K562 (cell line): ENCODE measurements around the gene ABHD17C. TPM values are rescaled to one million over a fixed set of nuclear protein-coding genes. Genes with fewer than 3 reads are reported as not detected.

Experiments used
- ATAC-seq: fragments of 200-7000 bp; cut with Tn5 transposase; 3 replicates; pipeline ENCODE4 v1.9.1; 2020; ENCODE audit warnings: moderate library complexity
- BruUV-seq: library from RNA; stranded (reverse); fragments of 400-500 nt; replicated peaks from 2 replicates; lab custom pipeline; 2021; lab: Mats Ljungman, UMichigan
- CTCF ChIA-PET: fragments of 300-600 bp; formaldehyde crosslinking; extraction: SDS; loops from one replicate; lab custom pipeline; 2021; ENCODE audit warnings: low intra/inter-chr PET ratio; lab: Yijun Ruan, JAX
- POLR2A ChIA-PET: fragments of 300-600, 350-650 bp; sonication (Branson Sonifier 250); formaldehyde crosslinking; extraction: SDS; loops from one replicate; lab custom pipeline; 2021; ENCODE audit warnings: antibody characterized with exemption, inconsistent platforms; lab: Yijun Ruan, JAX
- DNase-seq, 4 experiments: peaks; one replicate each; pipeline versions ENCODE4 v3.0.0 to v3.0.0-alpha.2; 2011 to 2018; ENCODE audit warnings: low spot score in 3 of 4, mixed read lengths in 3 of 4; ENCODE audit errors: extremely low read depth in 1 of 4
- FAIRE-seq: peaks from 2 replicates; lab custom pipeline; 2011; peaks lifted over from hg19 to GRCh38; lab: Jason Lieb, UNC
- H2AFZ ChIP-seq: 2 replicates; pipeline ENCODE4 v1.6.0; 2011; ENCODE audit warnings: low read depth, low read length, control low read depth, inconsistent platforms
- H3K27ac ChIP-seq: fragments of 200-600 bp; 3 replicates; pipeline ENCODE4 v1.8.0; 2011; ENCODE audit warnings: low read depth, mild to moderate bottlenecking, control low read depth, inconsistent platforms, low read length, moderate library complexity, mixed read lengths; ENCODE audit errors: extremely low read depth
- H3K27me3 ChIP-seq, 2 experiments: fragments of 300-600 bp in 1 of 2; 2 replicates in 1 of 2; 3 replicates in 1 of 2; pipeline versions ENCODE4 v1.6.0 to v1.8.0; 2011; ENCODE audit warnings: inconsistent platforms in 2 of 2, low read length in 2 of 2, mild to moderate bottlenecking in 1 of 2, mixed read lengths in 1 of 2, moderate library complexity in 1 of 2; ENCODE audit not compliant: control insufficient read depth in 2 of 2, insufficient read depth in 2 of 2
- H3K36me3 ChIP-seq: fragments of 300-600 bp; 3 replicates; pipeline ENCODE4 v1.8.0; 2011; ENCODE audit warnings: mild to moderate bottlenecking, low read length, inconsistent platforms; ENCODE audit not compliant: control insufficient read depth, insufficient read depth
- H3K4me1 ChIP-seq, 2 experiments: fragments of 200-600 bp in 1 of 2; replicated peaks in 1 of 2; 2 replicates in 1 of 2; 3 replicates in 1 of 2; pipeline versions ENCODE4 v1.5.1 to v1.8.0; 2011; ENCODE audit warnings: inconsistent platforms in 2 of 2, low read length in 2 of 2, mild to moderate bottlenecking in 1 of 2, mixed read lengths in 1 of 2, moderate library complexity in 1 of 2; ENCODE audit not compliant: control insufficient read depth in 2 of 2, insufficient read depth in 2 of 2
- H3K4me2 ChIP-seq: 2 replicates; pipeline ENCODE4 v1.6.1; 2011; ENCODE audit warnings: low read length, control low read depth, inconsistent platforms, mixed read lengths; ENCODE audit not compliant: insufficient read depth
- H3K4me3 ChIP-seq: fragments of 200-600 bp; sonication (generic), shearing (Covaris generic); 2 replicates; pipeline ENCODE4 v1.5.1; 2016; ENCODE audit warnings: control low read depth, inconsistent platforms
- H3K79me2 ChIP-seq: fragments of 200-600 bp; 3 replicates; pipeline ENCODE4 v1.8.0; 2011; ENCODE audit warnings: low read length, inconsistent platforms; ENCODE audit not compliant: control insufficient read depth, insufficient read depth
- H3K9ac ChIP-seq, 2 experiments: 2 replicates each; pipeline versions ENCODE4 v1.6.0 to v1.6.1; 2011; ENCODE audit warnings: low read depth in 2 of 2, low read length in 2 of 2, control low read depth in 1 of 2, inconsistent platforms in 1 of 2, mild to moderate bottlenecking in 1 of 2, mixed read lengths in 1 of 2; ENCODE audit not compliant: insufficient read depth in 1 of 2
- H3K9me1 ChIP-seq: one replicate; pipeline ENCODE4 v1.6.0; 2011; ENCODE audit warnings: inconsistent platforms, mild to moderate bottlenecking, low read length, moderate library complexity; ENCODE audit not compliant: control insufficient read depth, insufficient read depth
- H3K9me3 ChIP-seq: replicated peaks from 2 replicates; pipeline ENCODE4 v1.5.1; 2011; ENCODE audit warnings: low read depth, low read length, inconsistent platforms; ENCODE audit not compliant: control insufficient read depth, insufficient read depth
- H4K20me1 ChIP-seq: replicated peaks from 2 replicates; pipeline ENCODE4 v1.6.1; 2011; ENCODE audit warnings: low read length, inconsistent platforms, mixed read lengths; ENCODE audit not compliant: control insufficient read depth, insufficient read depth
- CBX2 ChIP-seq: fragments of 200-600 bp; sonication (generic); IDR thresholded peaks from one replicate; pipeline ENCODE4 v1.6.1; 2012; ENCODE audit warnings: mild to moderate bottlenecking, low read length, inconsistent platforms; ENCODE audit not compliant: insufficient read depth, poor library complexity, severe bottlenecking
- CBX8 ChIP-seq: fragments of 200-600 bp; sonication (generic); IDR thresholded peaks from 2 replicates; pipeline ENCODE4 v1.6.1; 2012; ENCODE audit warnings: borderline replicate concordance, mixed run types, low read depth, mild to moderate bottlenecking, moderate library complexity, mixed read lengths, low read length, control low read depth, inconsistent platforms; ENCODE audit not compliant: poor library complexity, severe bottlenecking; ENCODE audit errors: extremely low read depth
- DACH1 ChIP-seq: fragments of 450-650 bp; IDR thresholded peaks from 2 replicates; pipeline ENCODE4 v1.6.1; 2018; ENCODE audit not compliant: partially characterized antibody
- ZEB2 ChIP-seq: fragments of 450-650 bp; IDR thresholded peaks from 2 replicates; pipeline ENCODE4 v1.6.1; 2016
- WGBS: fragments of 100-300 bp; shearing (Covaris generic); methylation state at CpG from one replicate; pipeline ENCODE4 v1.1.6; 2016; ENCODE audit warnings: low coverage, mixed read lengths; ENCODE audit not compliant: insufficient coverage; ENCODE audit errors: missing lambda C conversion rate; 5-methylcytosine and 5-hydroxymethylcytosine counted together
- in situ Hi-C: fragments of 300-500 bp; cut with MboI; formaldehyde crosslinking; loops from 4 replicates; pipeline ENCODE4 v1.15.0; 2018; ENCODE audit warnings: inconsistent platforms, mixed read lengths
- intact Hi-C: fragments of 100-400 bp; cut with micrococcal nuclease; formaldehyde crosslinking; loops from 2 replicates; pipeline ENCODE4 v1.14.2; 2022
- polyA plus RNA-seq, 8 experiments: library from polyadenylated mRNA; depleted of rRNA in 4 of 8; stranded (reverse) in 5 of 8; unstranded in 3 of 8; fragments of >200 nt; fragmentation: Nextera tagmentation in 2 of 8; fragmentation: Illumina TruSeq in 1 of 8; extraction: Ambion mirVana in 2 of 8; extraction: Trizol in 1 of 8; gene quantifications; 2 replicates each; pipeline versions ENCODE4 v1.2.1 to v1.2.3, GENCODE V29; 2011 to 2014; ENCODE audit warnings: inconsistent platforms in 1 of 8, missing spikeins in 1 of 8
- total RNA-seq, 7 experiments: library from RNA; depleted of rRNA in 6 of 7; stranded (reverse); fragments of >200 nt in 6 of 7; fragmentation: Illumina TruSeq in 2 of 7; extraction: Trizol in 2 of 7; gene quantifications; 2 replicates each; pipeline versions ENCODE4 v1.2.1 to v1.2.3, GENCODE V29; 2011 to 2021; ENCODE audit warnings: low replicate concordance in 1 of 7

The ABHD17C gene
- total and polyA plus RNA-seq, 9 of the 15 experiments (the other 6 are each of a cell fraction or from before 2014, with no cell fraction given): 0.04 to 0.42 (median 0.19) TPM; not detected in 1

GRCh38 chr15:80693682-80694610 lies 1.2 kb upstream of the ABHD17C start:
- ATAC-seq (no peak; the same call in 2 of the 3 replicates), DNase-seq (no peak), FAIRE-seq (no peak)
- ChIA-PET CTCF (no interaction called here), POLR2A (interaction anchor here (0.7 kb wide), 1 partner anchor 10 kb away, joined by 3 read pairs; no protein-coding TSS in a partner anchor)
- Histone ChIP-seq H3K79me2 (no peaks in the 10 kb centered on the region), H3K9me1 (no peaks in the 10 kb centered on the region), H2AFZ (peak overlapping the region; percentile 73), H3K36me3 (no peaks in the 10 kb centered on the region), H3K4me3 (peak overlapping the region; percentile 53), H3K4me1 (peaks cover 2 to 16% of the 10 kb centered on the region in 2 experiments; a peak in 2 of 5 replicates), H3K9me3 (no peaks in the 10 kb centered on the region), H3K27me3 (peaks cover 14 to 23% of the 10 kb centered on the region in 2 experiments; a peak in 4 of 5 replicates), H3K9ac (peak overlapping the region in 1 of 2 experiments; percentile 49; a peak in 1 of 4 replicates), H3K4me2 (peak overlapping the region; percentile 56), H3K27ac (no peak overlapping the region), H4K20me1 (no peaks in the 10 kb centered on the region)
- WGBS: 18% methylated on average over 15 of the region's 15 CpGs
- BruUV-seq: TSS peak; percentile 46
- in situ Hi-C loops (no loop called here), intact Hi-C loops (no loop called here)
- peak; percentile 44 for TF ChIP-seq CBX8
- peak; percentile 45 for TF ChIP-seq DACH1
- peak; percentile 70 for TF ChIP-seq CBX2
- no peak for TF ChIP-seq ZEB2
